Smooth muscle cell (in vitro differentiated cells): ENCODE results near the gene ARHGEF26. TPM values are rescaled to one million over a fixed set of nuclear protein-coding genes. Genes with fewer than 3 reads are reported as not detected.

Experiments used
- DNase-seq: peaks from one replicate; lab custom pipeline; 2025; ENCODE audit not compliant: unreplicated experiment; lab: John Stamatoyannopoulos, UW
- H2AFZ ChIP-seq: fragments of 200-600 bp; sonication (generic); 2 replicates; pipeline ENCODE4 v1.6.0; 2016; ENCODE audit warnings: antibody characterized with exemption, low read depth, mild to moderate bottlenecking
- H3F3A ChIP-seq: fragments of 200-600 bp; sonication (generic); 2 replicates; pipeline ENCODE4 v1.6.0; 2017; ENCODE audit warnings: antibody characterized with exemption, low read depth
- H3K27ac ChIP-seq: fragments of 200-600 bp; sonication (generic); 2 replicates; pipeline ENCODE4 v1.5.1; 2016; ENCODE audit warnings: low read depth, mild to moderate bottlenecking
- H3K27me3 ChIP-seq: fragments of 200-600 bp; sonication (generic); 2 replicates; pipeline ENCODE4 v1.6.1; 2016; ENCODE audit warnings: low read depth, mild to moderate bottlenecking
- H3K36me3 ChIP-seq: fragments of 200-600 bp; sonication (generic); 2 replicates; pipeline ENCODE4 v1.5.1; 2016; ENCODE audit warnings: low read depth
- H3K4me1 ChIP-seq: fragments of 200-600 bp; sonication (generic); 2 replicates; pipeline ENCODE4 v1.5.1; 2016; ENCODE audit warnings: low read depth
- H3K4me2 ChIP-seq: fragments of 200-600 bp; sonication (generic); 2 replicates; pipeline ENCODE4 v1.6.0; 2016; ENCODE audit warnings: mild to moderate bottlenecking
- H3K4me3 ChIP-seq: fragments of 200-600 bp; sonication (generic); 2 replicates; pipeline ENCODE4 v1.5.1; 2016; ENCODE audit warnings: mild to moderate bottlenecking
- H3K79me2 ChIP-seq: fragments of 200-600 bp; sonication (generic); 2 replicates; pipeline ENCODE4 v1.6.0; 2016; ENCODE audit warnings: low read depth, mild to moderate bottlenecking
- H3K9ac ChIP-seq: fragments of 200-600 bp; sonication (generic); 2 replicates; pipeline ENCODE4 v1.6.0; 2016; ENCODE audit warnings: low read depth
- H3K9me3 ChIP-seq: fragments of 200-600 bp; sonication (generic); replicated peaks from 2 replicates; pipeline ENCODE4 v1.5.1; 2016; ENCODE audit warnings: low read depth
- H4K20me1 ChIP-seq: fragments of 200-600 bp; sonication (generic); 2 replicates; pipeline ENCODE4 v1.6.0; 2016; ENCODE audit warnings: low read depth
- CTCF ChIP-seq: fragments of 200-600 bp; sonication (generic); IDR thresholded peaks from 2 replicates; pipeline ENCODE4 v1.5.1; 2017; ENCODE audit warnings: borderline replicate concordance, mild to moderate bottlenecking, antibody characterized with exemption; ENCODE audit not compliant: insufficient read depth, poor library complexity, severe bottlenecking
- WGBS: methylation state at CpG from one replicate; pipeline ENCODE4 v1.1.7; 2016; ENCODE audit warnings: low lambda C conversion rate; 5-methylcytosine and 5-hydroxymethylcytosine counted together
- polyA plus RNA-seq: library from polyadenylated mRNA; unstranded; fragments of >200 nt; fragmentation: Nextera tagmentation; extraction: Ambion mirVana; gene quantifications from 2 replicates; pipeline ENCODE4 v1.2.1, GENCODE V29; 2016
- total RNA-seq: library from RNA; depleted of rRNA; stranded (reverse); fragments of >200 nt; gene quantifications from 2 replicates; pipeline ENCODE4 v1.2.3, GENCODE V29; 2014

Gene ARHGEF26
- total and polyA plus RNA-seq, 2 experiments from 2014 or later: 0.83 to 1.4 TPM

DNA sequence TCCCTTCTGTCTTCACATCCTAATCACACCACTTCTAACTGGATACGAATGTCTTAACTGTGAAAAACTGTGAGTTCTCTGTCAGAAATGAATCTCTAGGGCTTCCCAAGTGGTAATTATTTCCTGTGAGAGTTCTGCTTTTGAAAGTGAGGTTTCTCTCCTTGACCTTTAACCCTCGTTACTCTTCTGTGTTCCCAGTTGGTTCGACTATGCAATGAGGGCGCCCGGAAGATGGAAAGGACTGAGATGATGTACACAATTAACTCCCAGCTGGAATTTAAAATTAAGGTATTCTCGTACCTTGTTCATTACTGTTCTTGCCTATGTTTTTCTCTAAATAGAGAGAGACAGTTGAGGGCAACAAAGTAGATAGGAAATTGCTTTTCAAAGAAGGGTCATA, 96.5 kb downstream of the ARHGEF26 start:
- Histone ChIP-seq H3K27ac (no peak overlapping the region), H3K4me2 (no peak overlapping the region), H4K20me1 (no peaks in the 10 kb centered on the region), H3K27me3 (no peaks in the 10 kb centered on the region), H3F3A (no peaks in the 10 kb centered on the region), H3K9me3 (no peaks in the 10 kb centered on the region), H3K79me2 (no peaks in the 10 kb centered on the region), H3K4me3 (no peak overlapping the region), H2AFZ (no peak overlapping the region), H3K4me1 (no peaks in the 10 kb centered on the region), H3K36me3 (no peaks in the 10 kb centered on the region), H3K9ac (no peak overlapping the region)
- 70% methylated on average over 6 of the region's 6 CpGs for WGBS
- DNase-seq: no peak
- TF ChIP-seq CTCF: no peak

DNA sequence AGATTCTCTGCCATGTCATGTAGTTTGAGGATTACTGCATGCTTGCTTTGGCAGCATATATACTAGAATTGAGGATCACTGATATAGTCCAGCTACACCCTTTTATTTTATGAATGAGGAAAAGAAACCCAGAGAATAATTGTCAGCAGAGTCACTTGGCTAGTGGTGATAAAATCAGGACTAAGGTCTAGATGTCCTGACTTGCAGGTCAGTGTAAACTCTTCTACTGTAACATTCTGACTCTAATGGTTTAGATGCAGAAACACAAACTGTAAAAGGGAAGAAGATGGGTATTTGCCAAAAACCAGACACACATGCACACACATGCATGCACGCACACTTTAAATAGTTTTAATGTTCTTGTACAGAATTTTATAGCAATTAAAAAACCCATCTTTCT, 97.5 kb downstream of the ARHGEF26 start:
- Histone ChIP-seq H3K79me2 (no peaks in the 10 kb centered on the region), H3K27me3 (no peaks in the 10 kb centered on the region), H2AFZ (no peak overlapping the region), H3K4me3 (no peak overlapping the region), H3K9ac (no peak overlapping the region), H3K4me2 (no peak overlapping the region), H3F3A (no peaks in the 10 kb centered on the region), H3K27ac (no peak overlapping the region), H4K20me1 (no peaks in the 10 kb centered on the region), H3K9me3 (no peaks in the 10 kb centered on the region), H3K4me1 (no peaks in the 10 kb centered on the region), H3K36me3 (no peaks in the 10 kb centered on the region)
- 93% methylated on average over 1 of the region's 1 CpG for whole genome bisulfite sequencing
- DNase-seq: no peak
- no peak for TF ChIP-seq CTCF

GRCh38 chr3:154220462-154220861, 99.3 kb downstream of the ARHGEF26 start:
- Histone ChIP-seq H3K9me3 (no peaks in the 10 kb centered on the region), H3K4me1 (peaks cover under 1% of the 10 kb centered on the region), H3K4me3 (no peak overlapping the region), H3K4me2 (no peak overlapping the region), H3K79me2 (no peaks in the 10 kb centered on the region), H3K27me3 (no peaks in the 10 kb centered on the region), H2AFZ (no peak overlapping the region), H3F3A (no peaks in the 10 kb centered on the region), H3K27ac (no peak overlapping the region), H4K20me1 (no peaks in the 10 kb centered on the region), H3K9ac (no peak overlapping the region), H3K36me3 (no peaks in the 10 kb centered on the region)
- no peak for TF ChIP-seq CTCF
- no peak for DNase-seq
- 96% methylated on average over 2 of the region's 2 CpGs for WGBS

- Histone ChIP-seq H3K27ac (no peak overlapping the region), H3K4me1 (peaks cover 6% of the 10 kb centered on the region), H3K36me3 (no peaks in the 10 kb centered on the region), H3F3A (no peaks in the 10 kb centered on the region), H3K9me3 (no peaks in the 10 kb centered on the region), H4K20me1 (no peaks in the 10 kb centered on the region), H3K4me2 (no peak overlapping the region), H3K27me3 (no peaks in the 10 kb centered on the region), H3K79me2 (no peaks in the 10 kb centered on the region), H3K9ac (no peak overlapping the region), H2AFZ (no peak overlapping the region), H3K4me3 (no peak overlapping the region)
- DNase-seq: no peak
- no peak for TF ChIP-seq CTCF
These were observed 102.3 kb downstream of the ARHGEF26 start for GRCh38 chr3:154223519-154223918.
